ENCODE measurements around the gene GHRHR. TPM values are rescaled to one million over a fixed set of nuclear protein-coding genes. Genes with fewer than 3 reads are reported as not detected.

Gene GHRHR
- total RNA-seq, 2 donors from 2014 or later, result 4.4 TPM; not detected in 1

GRCh38 chr7:30969604-30969970 is 5.8 kb downstream of the GHRHR start:
- DNase-seq (ENCODE audit: low spot score), result no peak
- H3K9me3 ChIP-seq, result no peaks in the 10 kb centered on the region
- no peak overlapping the region for H3K4me3 ChIP-seq
- no peak for TF ChIP-seq CTCF (IDR thresholded peaks at IDR 0.05)
- no peak for TF ChIP-seq POLR2A (IDR thresholded peaks at IDR 0.05)
- TF ChIP-seq POLR2AphosphoS5 (IDR thresholded peaks at IDR 0.05), result no peak
- intact Hi-C loops (cut with DNase I), result no loop called here
- no peaks in the 10 kb centered on the region for H3K36me3 ChIP-seq
- H3K27ac ChIP-seq, result peak overlapping the region; percentile 42 to 65
- H3K27me3 ChIP-seq (replicated peaks; ENCODE audit: insufficient read depth), result no peaks in the 10 kb centered on the region
- 100% methylated on average over 1 of the region's 1 CpG for WGBS
- H3K4me1 ChIP-seq (replicated peaks), result peaks cover 14% of the 10 kb centered on the region

GRCh38 chr7:30970074-30970473 is 6.3 kb downstream of the GHRHR start:
- peaks cover 14% of the 10 kb centered on the region for H3K4me1 ChIP-seq (replicated peaks)
- TF ChIP-seq POLR2A (IDR thresholded peaks at IDR 0.05), result no peak
- TF ChIP-seq POLR2AphosphoS5 (IDR thresholded peaks at IDR 0.05), result no peak
- TF ChIP-seq CTCF (IDR thresholded peaks at IDR 0.05), result no peak
- no peak for DNase-seq (ENCODE audit: low spot score)
- no peak overlapping the region for H3K4me3 ChIP-seq
- intact Hi-C loops (cut with DNase I), result no loop called here
- H3K9me3 ChIP-seq, result no peaks in the 10 kb centered on the region
- H3K27me3 ChIP-seq (replicated peaks; ENCODE audit: insufficient read depth), result no peaks in the 10 kb centered on the region
- peak overlapping the region; percentile 42 to 65 for H3K27ac ChIP-seq
- 83% methylated on average over 5 of the region's 5 CpGs for WGBS
- no peaks in the 10 kb centered on the region for H3K36me3 ChIP-seq

GRCh38 chr7:30970594-30971094 is 6.9 kb downstream of the GHRHR start:
- TF ChIP-seq POLR2A (IDR thresholded peaks at IDR 0.05) (no peak), POLR2AphosphoS5 (IDR thresholded peaks at IDR 0.05) (peak; percentile 88)
- DNase-seq (ENCODE audit: low spot score), result peak; percentile 56
- peak overlapping the region; percentile 42 to 65 for H3K27ac ChIP-seq
- no peaks in the 10 kb centered on the region for H3K9me3 ChIP-seq
- 27% methylated on average over 6 of the region's 6 CpGs for WGBS
- intact Hi-C loops (cut with DNase I), result no loop called here
- H3K27me3 ChIP-seq (replicated peaks; ENCODE audit: insufficient read depth), result no peaks in the 10 kb centered on the region
- no peaks in the 10 kb centered on the region for H3K36me3 ChIP-seq
- no peak overlapping the region for H3K4me3 ChIP-seq
- H3K4me1 ChIP-seq (replicated peaks), result peaks cover 14% of the 10 kb centered on the region

GRCh38 chr7:30971440-30971839 is 7.7 kb downstream of the GHRHR start:
- intact Hi-C loops (cut with DNase I), result no loop called here
- 77% methylated on average over 3 of the region's 3 CpGs for WGBS

GRCh38 chr7:30971840-30972563 is 8.2 kb downstream of the GHRHR start:
- Histone ChIP-seq H3K4me3 (no peak overlapping the region), H3K27me3 (replicated peaks; ENCODE audit: insufficient read depth) (no peaks in the 10 kb centered on the region), H3K4me1 (replicated peaks) (peaks cover 14% of the 10 kb centered on the region), H3K9me3 (no peaks in the 10 kb centered on the region), H3K27ac (no peak overlapping the region), H3K36me3 (no peaks in the 10 kb centered on the region)
- no peak for TF ChIP-seq POLR2AphosphoS5 (IDR thresholded peaks at IDR 0.05)
- no peak for TF ChIP-seq CTCF (IDR thresholded peaks at IDR 0.05)
- TF ChIP-seq POLR2A (IDR thresholded peaks at IDR 0.05), result no peak
- WGBS, result 56% methylated on average over 15 of the region's 15 CpGs
- intact Hi-C loops (cut with DNase I), result no loop called here
- DNase-seq (ENCODE audit: low spot score), result no peak

More at GRCh38 chr7:30971440-30971839, 7.7 kb downstream of the GHRHR start:
- TF ChIP-seq CTCF (IDR thresholded peaks at IDR 0.05), result no peak
- Histone ChIP-seq H3K4me3 (no peak overlapping the region), H3K27ac (no peak overlapping the region), H3K27me3 (replicated peaks; ENCODE audit: insufficient read depth) (no peaks in the 10 kb centered on the region), H3K4me1 (replicated peaks) (peaks cover 14% of the 10 kb centered on the region), H3K36me3 (no peaks in the 10 kb centered on the region), H3K9me3 (no peaks in the 10 kb centered on the region)
- no peak for DNase-seq (ENCODE audit: low spot score)
